ENCODE results near the gene TJP3. TPM values are rescaled to one million over a fixed set of nuclear protein-coding genes. Genes with fewer than 3 reads are reported as not detected.
"Not testable (repeated sequence)": the region's sequence is repeated elsewhere in the genome, so short reads cannot be mapped to it uniquely, and the experiment has no call there.

TJP3 gene
- total and polyA plus RNA-seq, 10 of the 15 experiments (the other 5 are each of a cell fraction or from before 2014, with no cell fraction given): 0.04 to 1.2 (median 0.29) TPM; not detected in 6

GRCh38 chr19:3753631-3754410, 45.6 kb downstream of the TJP3 start (continued):
- TF ChIP-seq ZBTB11 (CRISPR knock-in tag; IDR thresholded peaks at IDR 0.05) (no peak), CHD4 (IDR thresholded peaks at IDR 0.05) (no peak), NR2C1 (IDR thresholded peaks at IDR 0.05) (no peak), RAD21 (IDR thresholded peaks at IDR 0.05; ENCODE audit: insufficient read depth, low read depth, low read length) (no peak)

- CTCF ChIA-PET: interaction anchor here (1.7 kb wide), 1 partner anchor 61 kb away, joined by 4 read pairs; no protein-coding TSS in a partner anchor
- FAIRE-seq; H3K4me3 ChIP-seq; ATAC-seq; H3K36me3 ChIP-seq (ENCODE audit: control insufficient read depth in 2 of 2, insufficient read depth in 2 of 2, low read length in 1 of 2); H3K27me3 ChIP-seq (replicated peaks in 1 of 2; ENCODE audit: control insufficient read depth in 2 of 2, insufficient read depth in 2 of 2, low read length in 1 of 2); H3K9me3 ChIP-seq (replicated peaks; ENCODE audit: control insufficient read depth, insufficient read depth, low read length); BruUV-seq (replicated peaks); RAD21 ChIA-PET (ENCODE audit: unreplicated experiment); in situ Hi-C loops (cut with MboI); DNase-seq (ENCODE audit: low read depth, low spot score); SMC1A ChIA-PET (ENCODE audit: uncharacterized antibody, unreplicated experiment); H4K20me1 ChIP-seq (ENCODE audit: control insufficient read depth, insufficient read depth); intact Hi-C loops (cut with micrococcal nuclease; ENCODE audit: unreplicated experiment); H3K4me1 ChIP-seq (ENCODE audit: control insufficient read depth, insufficient read depth, low read length); H3K9ac ChIP-seq (ENCODE audit: control insufficient read depth, insufficient read depth, low read length); H2AFZ ChIP-seq (ENCODE audit: control insufficient read depth, low read depth, low read length); H3K27ac ChIP-seq (ENCODE audit: control insufficient read depth, insufficient read depth); H3K4me2 ChIP-seq (ENCODE audit: control insufficient read depth, insufficient read depth): not testable (repeated sequence)
- POLR2A ChIA-PET: interaction anchor here (0.6 kb wide), 1 partner anchor 382 kb away, joined by 8 read pairs; no protein-coding TSS in a partner anchor
- peaks cover 18% of the 10 kb centered on the region for H3K79me2 ChIP-seq (ENCODE audit: control insufficient read depth, insufficient read depth, low read length)
- WGBS (ENCODE audit: insufficient coverage, insufficient replicate concordance, low lambda C conversion rate, missing lambda C conversion rate): 86% methylated on average over 7 of the region's 7 CpGs
- TF ChIP-seq ZBTB40 (IDR thresholded peaks at IDR 0.05; ENCODE audit: borderline replicate concordance): peak; percentile 82
Observed at GRCh38 chr19:3757705-3758104, 49.5 kb downstream of the TJP3 start.

GRCh38 chr19:3758297-3758696, 50.1 kb downstream of the TJP3 start:
- RAD21 ChIA-PET (ENCODE audit: unreplicated experiment): interaction anchor here (0.6 kb wide), 1 partner anchor 195 kb away, joined by 3 read pairs; no protein-coding TSS in a partner anchor
- H3K36me3 ChIP-seq (ENCODE audit: control insufficient read depth in 2 of 2, insufficient read depth in 2 of 2, low read length in 1 of 2); CTCF ChIA-PET; ATAC-seq; H3K4me1 ChIP-seq (ENCODE audit: control insufficient read depth, insufficient read depth, low read length); H3K4me2 ChIP-seq (ENCODE audit: control insufficient read depth, insufficient read depth); H4K20me1 ChIP-seq (ENCODE audit: control insufficient read depth, insufficient read depth); intact Hi-C loops (cut with micrococcal nuclease; ENCODE audit: unreplicated experiment); H3K27ac ChIP-seq (ENCODE audit: control insufficient read depth, insufficient read depth); DNase-seq (ENCODE audit: low read depth, low spot score); SMC1A ChIA-PET (ENCODE audit: uncharacterized antibody, unreplicated experiment); H2AFZ ChIP-seq (ENCODE audit: control insufficient read depth, low read depth, low read length); BruUV-seq (replicated peaks); H3K27me3 ChIP-seq (replicated peaks in 1 of 2; ENCODE audit: control insufficient read depth in 2 of 2, insufficient read depth in 2 of 2, low read length in 1 of 2); H3K4me3 ChIP-seq; H3K9ac ChIP-seq (ENCODE audit: control insufficient read depth, insufficient read depth, low read length); in situ Hi-C loops (cut with MboI); FAIRE-seq; POLR2A ChIA-PET; H3K9me3 ChIP-seq (replicated peaks; ENCODE audit: control insufficient read depth, insufficient read depth, low read length): not testable (repeated sequence)
- H3K79me2 ChIP-seq (ENCODE audit: control insufficient read depth, insufficient read depth, low read length): peaks cover 22% of the 10 kb centered on the region
- WGBS (ENCODE audit: insufficient coverage, insufficient replicate concordance, low lambda C conversion rate, missing lambda C conversion rate): 98% methylated on average over 13 of the region's 13 CpGs

Data from GM12878 (cell line).